Measurements from ENCODE around the gene MTUS2. TPM values are rescaled to one million over a fixed set of nuclear protein-coding genes. Genes with fewer than 3 reads are reported as not detected.

Gene MTUS2
- total and polyA plus RNA-seq, 8 donors: 0.12 to 28.1 (median 3.5) TPM; not detected in 1

GRCh38 chr13:29497137-29497654, 677.1 kb downstream of the MTUS2 start:
- DNase-seq: peak in 1 of 2 donors; percentile 90
- Histone ChIP-seq H3K9me3 (no peaks in the 10 kb centered on the region), H3K36me3 (peaks cover 0 to 3% (median 0%) of the 10 kb centered on the region in 4 donors), H3K27me3 (peaks cover 0 to 8% (median 0%) of the 10 kb centered on the region in 3 donors), H3K27ac (peak overlapping the region in 1 of 5 donors; percentile 45), H3K4me3 (no peak overlapping the region), H3K4me1 (peaks cover 0 to 17% (median 10%) of the 10 kb centered on the region in 4 donors)
- TF ChIP-seq POLR2AphosphoS5 (IDR thresholded peaks at IDR 0.05): peak in 1 of 3 donors; percentile 9
- no peak for TF ChIP-seq POLR2A (IDR thresholded peaks at IDR 0.05)
- intact Hi-C loops (cut with DNase I; ENCODE audit: low total_unique reads): no loop called here
- 40 to 52% (median 51%) methylated on average over 8 to 15 of the region's 15 CpGs for WGBS, 5 donors

GRCh38 chr13:29498426-29499040, 678.4 kb downstream of the MTUS2 start:
- intact Hi-C loops (cut with DNase I; ENCODE audit: low total_unique reads): no loop called here
- H3K4me3 ChIP-seq: no peak overlapping the region

GRCh38 chr13:29499506-29500165, 679.5 kb downstream of the MTUS2 start:
- no peaks in the 10 kb centered on the region for H3K9me3 ChIP-seq
- H3K36me3 ChIP-seq: no peaks in the 10 kb centered on the region
- intact Hi-C loops (cut with DNase I; ENCODE audit: low total_unique reads): loop anchor here (10.0 kb wide), 1 partner anchor 215 kb away; no protein-coding TSS in a partner anchor
- H3K27me3 ChIP-seq: peaks cover 0 to 13% (median 0%) of the 10 kb centered on the region in 3 donors
- no peak overlapping the region for H3K27ac ChIP-seq
- H3K4me3 ChIP-seq: no peak overlapping the region
- no peak for TF ChIP-seq CTCF (IDR thresholded peaks at IDR 0.05)
- no peak for TF ChIP-seq POLR2AphosphoS5 (IDR thresholded peaks at IDR 0.05)
- no peak for TF ChIP-seq EP300 (IDR thresholded peaks at IDR 0.05)
- no peak for TF ChIP-seq POLR2A (IDR thresholded peaks at IDR 0.05)
- WGBS, 5 donors: 82 to 93% (median 85%) methylated on average over 4 to 7 of the region's 7 CpGs
- H3K4me1 ChIP-seq: peaks cover 0 to 17% (median 12%) of the 10 kb centered on the region in 4 donors
- DNase-seq: no peak

More at GRCh38 chr13:29498426-29499040, 678.4 kb downstream of the MTUS2 start:
- TF ChIP-seq POLR2A (IDR thresholded peaks at IDR 0.05): no peak
- no peak for TF ChIP-seq CTCF (IDR thresholded peaks at IDR 0.05)
- TF ChIP-seq POLR2AphosphoS5 (IDR thresholded peaks at IDR 0.05): no peak
- TF ChIP-seq EP300 (IDR thresholded peaks at IDR 0.05): no peak
- DNase-seq: no peak
- 88 to 93% (median 89%) methylated on average over 13 of the region's 13 CpGs for WGBS, 5 donors
- Histone ChIP-seq H3K9me3 (no peaks in the 10 kb centered on the region), H3K4me1 (peaks cover 0 to 17% (median 12%) of the 10 kb centered on the region in 4 donors), H3K27me3 (peaks cover 0 to 13% (median 0%) of the 10 kb centered on the region in 3 donors), H3K27ac (no peak overlapping the region), H3K36me3 (no peaks in the 10 kb centered on the region)

- no peak for TF ChIP-seq POLR2AphosphoS5 (IDR thresholded peaks at IDR 0.05)
- TF ChIP-seq EP300 (IDR thresholded peaks at IDR 0.05): no peak
- TF ChIP-seq POLR2A (IDR thresholded peaks at IDR 0.05): no peak
- TF ChIP-seq CTCF (IDR thresholded peaks at IDR 0.05): no peak
- 83 to 91% (median 89%) methylated on average over 7 of the region's 7 CpGs for WGBS, 5 donors
- Histone ChIP-seq H3K4me3 (no peak overlapping the region), H3K27ac (no peak overlapping the region), H3K9me3 (no peaks in the 10 kb centered on the region), H3K36me3 (no peaks in the 10 kb centered on the region), H3K27me3 (peaks cover 0 to 18% (median 0%) of the 10 kb centered on the region in 3 donors), H3K4me1 (peaks cover 0 to 17% (median 12%) of the 10 kb centered on the region in 4 donors)
- no peak for DNase-seq
- intact Hi-C loops (cut with DNase I; ENCODE audit: low total_unique reads): loop anchor here (10.0 kb wide), 1 partner anchor 214 kb away; no protein-coding TSS in a partner anchor
Observed at GRCh38 chr13:29500386-29500785, 680.2 kb downstream of the MTUS2 start.

Measured in stomach (tissue), 9 donors.